NCI-H146 treated with DMSO at 0.1 percent for 48 hours (cell line): ENCODE data around the gene IGF1R.

Experiments used
- DNase-seq: peaks from one replicate; lab custom pipeline; 2025; ENCODE audit not compliant: unreplicated experiment; lab: John Stamatoyannopoulos, UW

The IGF1R gene

DNA sequence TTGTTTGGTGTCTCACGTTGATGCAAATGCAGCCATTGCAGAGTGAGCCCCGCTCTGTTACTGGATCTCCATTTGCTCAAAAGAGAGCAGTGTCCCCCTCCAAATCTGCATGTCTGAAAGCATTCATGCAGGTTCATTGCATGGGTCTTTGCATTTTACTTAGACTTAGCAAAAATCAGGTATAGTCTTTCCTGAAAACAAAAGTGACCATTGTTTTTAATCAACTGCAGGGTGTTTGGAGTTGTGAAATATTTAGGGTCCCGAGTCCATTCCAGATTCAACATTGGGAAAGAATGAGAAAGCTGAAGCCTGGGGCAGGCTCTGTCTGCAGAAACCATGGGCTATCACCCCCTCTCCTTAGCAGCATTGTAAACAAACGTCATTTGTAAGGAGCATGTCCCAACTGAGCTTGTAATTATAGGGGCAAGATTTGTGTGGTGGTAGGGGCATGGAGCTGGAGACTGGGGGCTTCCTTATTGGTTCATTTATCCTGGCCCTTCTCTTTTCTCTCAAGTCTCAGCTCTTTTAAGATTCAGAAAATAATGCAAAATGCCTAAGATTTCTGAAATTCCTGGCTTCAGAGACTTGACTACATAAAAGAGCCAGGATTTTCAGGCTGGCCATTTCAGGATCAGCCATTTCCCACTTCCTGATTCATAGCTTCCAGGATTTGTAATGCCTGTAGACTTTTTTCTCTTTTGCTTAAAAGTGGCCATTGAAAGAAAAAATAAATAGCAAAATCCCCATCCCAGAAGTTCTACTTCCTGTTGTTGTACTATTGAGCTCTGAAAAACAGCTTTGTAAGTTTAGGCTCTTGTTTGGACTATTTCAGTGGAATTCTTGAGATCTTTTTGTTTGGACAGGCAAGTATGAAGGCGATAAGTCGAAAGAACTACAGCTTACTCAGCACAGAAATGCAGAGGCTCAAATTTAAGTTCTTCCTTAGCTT, 23.0 kb downstream of the IGF1R start:
- DNase-seq = no peak

DNA sequence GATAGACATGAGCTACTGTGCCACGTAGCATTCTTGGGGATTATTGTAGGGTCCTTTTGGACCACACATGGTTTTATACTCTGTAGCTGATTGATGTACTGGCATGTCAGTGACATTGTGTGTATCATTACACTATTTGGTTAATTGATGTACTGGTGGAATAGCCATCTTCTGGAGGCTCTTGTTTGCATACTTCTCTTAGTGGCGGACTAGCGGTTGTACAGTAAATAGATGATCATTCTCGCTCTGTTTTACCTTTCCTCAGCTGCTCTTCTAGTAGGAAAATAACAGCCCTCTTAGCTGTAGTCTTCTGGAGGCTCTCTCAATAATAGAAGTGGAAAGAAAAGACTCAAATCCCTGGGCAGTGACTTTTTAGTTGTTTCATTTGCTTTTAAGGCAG, 24.8 kb downstream of the IGF1R start:
- no peak for DNase-seq

DNA sequence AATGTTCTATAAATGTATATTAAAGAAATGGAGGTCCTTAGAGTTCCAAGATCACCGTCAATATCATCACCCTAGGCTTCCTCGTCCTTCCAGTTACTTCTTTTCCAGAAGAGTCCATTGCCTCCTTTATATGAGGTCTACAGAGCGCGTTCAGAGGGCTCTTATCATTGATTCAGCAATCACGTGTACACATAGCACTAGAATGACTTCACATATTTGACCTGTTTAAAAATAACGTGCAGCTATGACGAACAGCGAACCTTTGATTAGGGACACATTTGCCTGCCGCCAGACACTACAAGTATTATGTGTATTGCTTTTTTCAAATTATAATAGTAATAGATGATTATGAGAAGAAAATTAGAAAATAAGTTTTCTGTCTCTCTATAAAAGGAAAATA, 26.0 kb downstream of the IGF1R start:
- no peak for DNase-seq

GRCh38 chr15:98676586-98677270, 28.4 kb downstream of the IGF1R start:
- no peak for DNase-seq

DNA sequence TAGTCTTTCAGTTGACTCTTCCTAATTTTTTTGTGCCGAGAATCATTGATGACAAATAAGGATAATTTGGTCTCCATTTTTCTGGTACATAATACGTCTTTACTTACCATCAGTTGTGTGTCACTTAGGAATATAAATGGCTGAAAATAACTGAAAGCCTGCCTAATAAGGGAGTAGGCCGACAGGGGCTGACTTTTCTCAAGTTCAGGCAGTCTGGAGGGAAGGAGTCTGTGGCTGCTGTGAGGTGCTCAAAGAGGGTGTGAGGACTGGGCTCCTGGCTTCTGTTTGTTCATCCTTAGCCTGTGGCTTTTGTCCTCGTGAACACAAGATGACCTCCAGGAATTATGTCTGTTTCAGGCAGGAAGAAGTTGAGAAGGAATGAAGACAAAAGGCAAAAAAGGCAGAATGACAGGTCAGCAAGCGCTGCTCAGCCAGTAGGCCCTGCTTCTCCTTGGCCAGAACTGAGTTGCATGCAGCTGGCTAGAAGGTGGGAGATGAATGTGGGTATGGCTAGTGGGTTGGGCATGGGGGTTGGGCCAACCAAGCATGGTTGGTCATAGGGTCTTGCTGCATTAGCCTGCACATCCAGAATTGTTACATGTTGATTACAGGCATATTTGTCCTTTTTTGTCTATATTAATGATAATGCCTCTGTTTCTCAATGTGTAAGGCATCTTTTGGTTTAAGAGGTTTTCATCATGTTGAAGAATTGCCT, 29.2 kb downstream of the IGF1R start:
- no peak for DNase-seq

DNA sequence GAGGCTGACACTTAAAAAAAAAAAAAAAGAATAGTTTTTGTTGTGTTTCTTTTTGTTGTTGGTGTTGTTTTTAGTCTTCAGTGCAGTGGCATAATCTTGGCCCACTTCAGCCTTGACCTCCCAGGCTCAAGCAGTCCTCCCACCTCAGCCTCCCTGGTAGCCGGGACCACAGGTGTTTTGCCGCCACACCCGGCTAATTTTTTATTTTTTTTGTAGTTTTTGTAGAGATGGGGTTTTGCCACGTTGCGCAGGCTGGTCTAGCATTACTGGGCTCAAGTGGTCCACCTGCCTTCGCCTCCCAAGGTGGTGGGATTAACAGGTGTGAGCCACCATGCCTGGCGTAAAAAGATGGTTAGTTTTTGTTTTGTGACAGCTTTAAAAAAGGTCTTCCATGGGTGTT, 30.1 kb downstream of the IGF1R start:
- no peak for DNase-seq

- no peak for DNase-seq
Measured at GRCh38 chr15:98681061-98681460, 32.7 kb downstream of the IGF1R start.

GRCh38 chr15:98682992-98683701, 34.8 kb downstream of the IGF1R start:
- no peak for DNase-seq

DNA sequence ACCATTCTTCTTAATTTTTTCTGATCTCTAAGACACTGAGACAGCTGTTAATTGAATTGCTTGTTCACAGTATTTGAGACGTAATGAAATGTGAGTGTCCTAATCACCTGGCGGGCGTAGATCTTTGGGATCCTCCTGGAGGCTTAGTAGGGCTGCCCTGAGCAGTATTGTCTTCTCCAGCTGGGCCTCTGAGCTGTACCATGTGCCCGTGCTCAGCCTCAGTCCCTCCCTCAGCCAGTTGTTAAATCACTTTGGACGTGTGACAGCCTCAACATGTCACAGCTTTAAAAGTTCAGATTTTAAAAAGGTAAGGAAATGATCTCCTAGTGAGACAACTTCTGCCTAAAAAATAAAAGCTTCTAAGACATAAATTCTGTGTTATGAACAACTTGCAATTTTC, 35.5 kb downstream of the IGF1R start:
- DNase-seq = no peak

DNA sequence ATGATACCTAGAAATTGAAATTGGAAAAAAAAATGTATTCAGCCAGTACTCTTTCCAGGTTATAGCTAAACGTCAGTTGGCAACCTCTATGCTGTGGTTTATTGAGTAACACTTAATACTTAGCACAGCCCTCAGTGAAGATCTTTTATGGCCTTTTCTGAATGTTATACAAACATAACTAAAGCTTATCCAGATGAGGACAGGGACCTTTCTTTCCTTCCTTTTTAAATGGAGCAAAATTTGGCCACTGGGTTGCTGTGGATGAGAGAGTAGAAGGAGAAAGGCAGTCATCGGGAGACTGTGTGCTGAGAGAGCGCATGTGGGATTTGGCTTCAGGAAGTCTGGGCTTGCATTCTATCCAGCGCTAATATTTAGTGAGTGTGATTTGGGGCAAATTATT, 36.1 kb downstream of the IGF1R start:
- DNase-seq = no peak

GRCh38 chr15:98684995-98685525, 36.7 kb downstream of the IGF1R start:
- no peak for DNase-seq

DNA sequence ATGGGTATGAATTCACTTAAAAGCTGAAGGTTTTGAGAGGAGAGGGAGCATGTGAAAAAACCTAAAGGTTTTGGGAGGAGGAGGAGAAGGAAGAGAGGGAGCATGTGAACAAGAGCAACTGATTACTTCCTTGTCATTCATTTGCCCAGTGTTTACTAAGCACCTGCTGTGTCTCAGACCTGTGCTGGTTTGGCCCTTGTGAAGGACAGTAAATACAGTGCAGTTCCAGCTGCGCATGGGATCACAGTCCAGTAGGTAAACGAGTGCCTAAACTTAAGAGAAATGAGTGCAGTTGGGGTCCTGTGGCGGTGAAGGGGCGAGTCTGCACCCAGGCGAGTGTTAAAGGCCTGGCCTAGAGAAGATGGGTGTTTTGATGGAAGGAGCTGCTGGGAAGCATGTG, 38.6 kb downstream of the IGF1R start:
- no peak for DNase-seq

DNA sequence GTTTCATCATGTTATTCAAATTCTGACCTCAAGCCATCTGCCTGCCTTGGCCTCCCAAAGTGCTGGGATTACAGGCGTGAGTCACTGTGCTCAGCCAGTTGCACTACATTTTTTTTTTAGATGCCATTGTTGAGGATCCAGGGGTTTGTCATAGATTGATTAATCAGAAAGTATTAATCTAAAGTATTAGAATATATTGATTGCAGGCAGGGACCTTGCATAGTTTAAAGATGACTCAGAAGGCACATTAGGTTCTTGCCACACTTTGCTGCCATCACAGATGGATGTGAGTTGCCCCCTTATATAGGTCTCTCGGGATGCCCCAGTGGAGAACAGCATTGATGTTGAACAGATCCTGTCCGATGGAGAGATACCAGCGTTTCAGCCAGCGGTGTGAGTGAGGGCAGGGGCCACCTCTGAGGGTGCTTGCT, 41.1 kb downstream of the IGF1R start:
- DNase-seq = no peak

DNA sequence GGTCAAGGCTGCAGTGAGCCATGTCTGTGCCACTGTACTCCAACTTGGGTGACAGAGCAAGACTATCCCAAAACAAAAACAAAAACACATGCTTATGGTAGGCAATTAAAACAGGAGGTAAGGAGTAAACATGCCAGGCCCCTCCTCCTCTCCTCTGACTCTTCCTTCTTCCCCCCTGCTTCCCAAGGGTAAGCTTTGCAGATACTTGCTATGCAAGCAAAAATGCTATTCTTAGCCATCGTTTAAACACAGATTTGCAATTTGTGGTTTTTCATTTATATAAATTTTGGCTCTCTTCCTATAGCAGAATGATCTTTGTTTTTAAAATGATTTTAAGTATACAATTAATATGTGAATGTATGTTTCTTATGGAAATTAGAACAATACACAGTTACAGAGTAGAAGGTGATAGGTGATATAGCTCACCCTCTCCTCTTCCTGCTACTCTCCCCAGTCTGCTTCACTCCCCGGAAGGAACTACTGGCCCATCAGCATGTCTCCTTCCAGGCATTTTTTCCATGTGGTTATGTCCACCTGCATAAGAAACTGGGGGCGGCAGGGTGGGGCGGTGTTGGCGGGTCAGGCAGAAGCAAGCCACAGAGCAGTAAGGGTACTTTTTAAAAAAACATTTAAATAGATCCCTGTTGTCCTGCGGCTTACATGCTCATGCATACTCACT, 42.1 kb downstream of the IGF1R start:
- DNase-seq = no peak

DNA sequence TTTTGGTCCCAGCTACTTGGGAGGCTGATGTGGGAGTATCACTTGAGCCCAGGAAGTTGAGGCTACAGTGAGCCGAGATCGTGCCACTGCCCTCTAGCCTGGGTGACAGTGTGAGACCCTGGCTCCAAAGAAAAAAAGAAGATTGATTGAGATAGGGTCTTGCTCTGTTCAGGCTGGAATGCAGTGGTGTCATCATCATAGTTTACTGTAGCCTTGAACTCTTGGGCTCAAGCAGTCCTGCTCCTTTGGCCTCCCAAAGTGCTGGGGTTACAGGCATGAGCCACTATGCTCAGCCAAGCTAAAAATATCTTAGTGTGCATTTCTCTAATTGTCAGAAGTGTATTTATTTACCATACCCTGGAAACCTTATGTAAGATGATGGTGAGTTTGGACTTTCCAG, 43.9 kb downstream of the IGF1R start:
- no peak for DNase-seq

GRCh38 chr15:98694161-98694560, 45.8 kb downstream of the IGF1R start:
- DNase-seq = no peak

DNA sequence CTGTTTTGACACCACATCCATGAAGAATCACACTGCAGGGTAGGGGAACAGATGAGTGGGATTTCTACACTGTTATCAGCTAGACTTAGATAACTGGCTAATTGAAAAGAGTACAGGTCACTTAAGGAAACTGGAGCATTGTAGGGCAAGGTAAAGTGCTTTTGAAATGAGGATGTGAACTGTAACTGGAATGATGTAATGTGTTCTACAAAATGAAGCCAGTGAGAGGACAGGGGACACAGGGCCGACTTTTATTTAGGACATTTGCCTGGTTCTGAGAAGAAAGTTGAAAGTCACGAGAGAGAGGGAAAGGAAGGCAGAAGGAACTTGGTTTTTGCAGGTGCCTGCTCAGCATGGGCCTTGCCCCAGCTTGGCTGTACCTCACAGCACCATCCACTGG, 50.5 kb downstream of the IGF1R start:
- no peak for DNase-seq

DNA sequence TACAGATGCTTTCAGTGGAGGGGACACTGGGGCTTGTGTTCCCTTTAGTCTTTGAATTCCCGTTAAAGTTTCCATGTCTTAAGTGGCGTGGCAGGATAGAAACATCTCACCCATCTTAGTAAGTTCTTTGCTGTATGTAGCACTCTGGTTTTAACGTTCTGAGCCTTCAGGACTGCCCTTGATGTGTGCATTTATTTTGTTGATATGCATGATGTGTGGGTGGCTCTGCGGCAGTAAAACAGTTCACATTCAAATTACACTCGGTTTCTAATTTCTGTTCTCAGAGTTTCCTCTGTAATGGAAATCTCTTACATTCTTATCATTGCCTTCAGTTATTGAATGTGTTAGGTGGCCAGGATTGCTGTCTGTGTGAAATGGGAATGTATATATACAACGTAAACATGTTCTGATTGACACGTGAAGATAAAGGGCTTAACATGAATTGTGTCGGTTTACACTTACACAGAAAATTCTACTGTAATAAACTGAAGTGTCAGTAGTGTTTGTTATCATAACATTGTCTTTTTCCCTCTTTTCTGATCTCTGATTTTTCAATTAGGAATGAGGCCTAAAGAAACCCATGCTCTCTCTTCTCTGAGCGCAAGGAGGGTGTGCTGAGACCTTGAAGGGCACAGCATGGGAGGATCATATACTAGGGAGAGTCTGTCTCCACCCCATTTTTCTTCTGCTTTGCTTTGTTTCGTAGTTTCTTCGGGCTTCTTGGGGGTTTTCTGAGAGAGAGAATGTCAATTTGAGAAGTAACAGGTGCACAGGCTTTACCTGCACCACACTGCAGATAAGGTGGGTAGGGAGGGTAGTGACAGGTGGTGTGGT, 51.5 kb downstream of the IGF1R start:
- DNase-seq = no peak

- no peak for DNase-seq
Measured at GRCh38 chr15:98700519-98700918, 52.2 kb downstream of the IGF1R start.
